GM23248 (cell line): ENCODE measurements around the gene KAZN. TPM values are rescaled to one million over a fixed set of nuclear protein-coding genes. Genes with fewer than 3 reads are reported as not detected.

Experiments used
- DNase-seq: peaks from one replicate; pipeline ENCODE4 v3.0.0-alpha.2; 2015
- H2AFZ ChIP-seq: fragments of 200-600 bp; sonication (generic); 2 replicates; pipeline ENCODE4 v1.6.1; 2016; ENCODE audit warnings: antibody characterized with exemption
- H3F3A ChIP-seq: fragments of 200-600 bp; sonication (generic); 2 replicates; pipeline ENCODE4 v1.6.1; 2016; ENCODE audit warnings: mild to moderate bottlenecking, antibody characterized with exemption, mixed run types; ENCODE audit not compliant: insufficient read depth
- H3K27ac ChIP-seq: fragments of 200-600 bp; sonication (generic); 2 replicates; pipeline ENCODE4 v1.5.1; 2016; ENCODE audit warnings: mild to moderate bottlenecking
- H3K27me3 ChIP-seq: fragments of 200-600 bp; sonication (generic); replicated peaks from 2 replicates; pipeline ENCODE4 v1.6.1; 2016; ENCODE audit warnings: mild to moderate bottlenecking; ENCODE audit not compliant: insufficient read depth
- H3K36me3 ChIP-seq: fragments of 200-600 bp; sonication (generic); 2 replicates; pipeline ENCODE4 v1.6.1; 2016; ENCODE audit warnings: low read depth, mild to moderate bottlenecking
- H3K4me1 ChIP-seq: fragments of 200-600 bp; sonication (generic); 2 replicates; pipeline ENCODE4 v1.6.1; 2016; ENCODE audit warnings: mild to moderate bottlenecking; ENCODE audit not compliant: insufficient read depth
- H3K4me2 ChIP-seq: fragments of 200-600 bp; sonication (generic); one replicate; pipeline ENCODE4 v1.6.1; 2016; ENCODE audit warnings: mild to moderate bottlenecking; ENCODE audit not compliant: unreplicated experiment
- H3K4me3 ChIP-seq: fragments of 200-600 bp; sonication (generic); 2 replicates; pipeline ENCODE4 v1.5.1; 2016; ENCODE audit warnings: mild to moderate bottlenecking
- H3K79me2 ChIP-seq: fragments of 200-600 bp; sonication (generic); 2 replicates; pipeline ENCODE4 v1.6.1; 2016; ENCODE audit warnings: mild to moderate bottlenecking; ENCODE audit not compliant: insufficient read depth
- H3K9ac ChIP-seq: fragments of 200-600 bp; sonication (generic); 2 replicates; pipeline ENCODE4 v1.6.1; 2016; ENCODE audit warnings: mild to moderate bottlenecking
- H3K9me2 ChIP-seq: fragments of 200-600 bp; sonication (generic); 2 replicates; pipeline ENCODE4 v1.6.1; 2016; ENCODE audit warnings: mixed run types, mild to moderate bottlenecking, moderate library complexity; ENCODE audit not compliant: insufficient read depth
- H3K9me3 ChIP-seq: fragments of 200-600 bp; sonication (generic); one replicate; pipeline ENCODE4 v1.6.1; 2017; ENCODE audit warnings: low read depth
- H4K20me1 ChIP-seq: fragments of 200-600 bp; sonication (generic); 2 replicates; pipeline ENCODE4 v1.6.0; 2016; ENCODE audit not compliant: insufficient read depth
- EZH2 ChIP-seq: fragments of 200-600 bp; sonication (generic); IDR thresholded peaks from 2 replicates; pipeline ENCODE4 v1.6.1; 2018; ENCODE audit warnings: antibody characterized with exemption, mild to moderate bottlenecking; ENCODE audit not compliant: insufficient read depth, poor library complexity, severe bottlenecking
- EZH2phosphoT487 ChIP-seq: fragments of 200-600 bp; sonication (generic); IDR thresholded peaks from 2 replicates; pipeline ENCODE4 v1.6.1; 2018; ENCODE audit warnings: antibody characterized with exemption, moderate library complexity, mild to moderate bottlenecking, low read depth; ENCODE audit not compliant: insufficient read depth
- WGBS, 2 experiments: methylation state at CpG; one replicate each; pipeline ENCODE4 v1.1.6; 2015 to 2017; ENCODE audit warnings: low lambda C conversion rate in 2 of 2, low coverage in 1 of 2; ENCODE audit errors: missing lambda C conversion rate in 2 of 2; 5-methylcytosine and 5-hydroxymethylcytosine counted together
- in situ Hi-C: fragments of 300-500 bp; cut with MboI; formaldehyde crosslinking; loops from 2 replicates; pipeline ENCODE4 v1.15.0; 2020
- polyA plus RNA-seq: library from polyadenylated mRNA; unstranded; fragments of >200 nt; fragmentation: Nextera tagmentation; extraction: Ambion mirVana; gene quantifications from 2 replicates; pipeline ENCODE4 v1.2.1, GENCODE V29; 2016
- total RNA-seq: library from RNA; depleted of rRNA; stranded (reverse); fragments of >200 nt; shearing (Covaris generic); gene quantifications from 2 replicates; pipeline ENCODE4 v1.2.3, GENCODE V29; 2014

The KAZN gene
- total and polyA plus RNA-seq, 2 experiments from 2014 or later, result 4.9 to 7.2 TPM

DNA sequence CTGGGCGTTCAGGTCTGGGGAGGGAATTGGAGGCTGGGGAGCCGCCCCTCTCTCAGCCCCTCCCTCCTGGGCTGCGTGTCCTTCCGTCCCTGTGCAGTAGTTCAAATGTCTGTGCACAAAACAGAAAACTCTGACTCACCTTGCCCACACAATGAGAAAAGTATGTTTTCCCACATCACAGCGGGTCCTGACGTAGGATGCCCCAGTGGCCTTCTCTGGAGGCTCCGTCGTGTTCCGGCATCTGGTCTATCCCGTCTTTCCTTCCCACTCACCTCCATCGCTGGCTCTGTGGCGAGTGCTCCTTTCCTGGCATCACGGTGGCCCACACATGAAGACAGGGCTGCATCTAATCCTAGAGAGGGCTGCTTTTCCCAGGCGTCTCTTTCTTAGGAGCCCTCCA, 224.0 kb downstream of the KAZN start:
- DNase-seq, result no peak
- H3K27me3 ChIP-seq, result peaks cover 2% of the 10 kb centered on the region; the same call in 1 of the 2 replicates
- H3K79me2 ChIP-seq, result no peaks in the 10 kb centered on the region
- 0 out of 2 replicates have a peak, but pooled peaks cover 4% of the 10 kb centered on the region for H3K4me1 ChIP-seq
- H3K27ac ChIP-seq, result no peak overlapping the region
- no peaks in the 10 kb centered on the region for H3K36me3 ChIP-seq
- no peak overlapping the region for H2AFZ ChIP-seq
- WGBS, 2 experiments, result 86 to 88% methylated on average over 14 of the region's 14 CpGs
- no peak for TF ChIP-seq EZH2phosphoT487
- no peak for TF ChIP-seq EZH2
- no peak overlapping the region for H3K4me2 ChIP-seq
- no peaks in the 10 kb centered on the region for H3F3A ChIP-seq
- no peaks in the 10 kb centered on the region for H3K9me2 ChIP-seq
- H3K4me3 ChIP-seq, result no peak overlapping the region
- H3K9me3 ChIP-seq, result no peaks in the 10 kb centered on the region
- in situ Hi-C loops, result no loop called here
- H4K20me1 ChIP-seq, result no peaks in the 10 kb centered on the region
- H3K9ac ChIP-seq, result no peak overlapping the region

DNA sequence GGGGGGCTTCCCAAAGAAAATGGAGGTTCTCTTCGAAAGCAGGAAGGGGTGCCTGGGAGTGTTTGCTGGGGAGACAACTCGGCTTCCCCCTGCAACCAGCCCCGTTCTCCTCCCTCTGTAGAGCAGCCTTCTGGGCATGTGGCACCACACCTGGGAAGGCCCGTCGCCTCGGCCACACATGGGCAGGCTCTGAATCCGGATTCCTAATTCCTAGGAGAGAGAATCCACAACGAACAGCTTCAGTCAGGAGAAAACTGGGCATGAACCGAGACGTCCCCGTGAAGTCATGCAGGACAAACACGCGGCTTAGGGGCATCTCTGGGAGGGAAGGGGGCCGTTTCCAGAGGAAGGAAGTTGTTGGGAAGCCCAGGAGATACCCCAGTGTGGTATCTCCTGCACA, 224.5 kb downstream of the KAZN start:
- Histone ChIP-seq H3K4me3 (no peak overlapping the region), H3K4me1 (0 out of 2 replicates have a peak, but pooled peaks cover 4% of the 10 kb centered on the region), H3F3A (no peaks in the 10 kb centered on the region), H3K9me2 (no peaks in the 10 kb centered on the region), H3K27ac (no peak overlapping the region), H3K27me3 (no peaks in the 10 kb centered on the region; the same call in 1 of the 2 replicates), H3K4me2 (no peak overlapping the region), H3K9ac (no peak overlapping the region), H4K20me1 (no peaks in the 10 kb centered on the region), H2AFZ (no peak overlapping the region), H3K9me3 (no peaks in the 10 kb centered on the region), H3K36me3 (no peaks in the 10 kb centered on the region), H3K79me2 (no peaks in the 10 kb centered on the region)
- 85 to 90% methylated on average over 13 to 14 of the region's 14 CpGs for WGBS, 2 experiments
- TF ChIP-seq EZH2, result no peak
- TF ChIP-seq EZH2phosphoT487, result no peak
- no peak for DNase-seq
- in situ Hi-C loops, result no loop called here

DNA sequence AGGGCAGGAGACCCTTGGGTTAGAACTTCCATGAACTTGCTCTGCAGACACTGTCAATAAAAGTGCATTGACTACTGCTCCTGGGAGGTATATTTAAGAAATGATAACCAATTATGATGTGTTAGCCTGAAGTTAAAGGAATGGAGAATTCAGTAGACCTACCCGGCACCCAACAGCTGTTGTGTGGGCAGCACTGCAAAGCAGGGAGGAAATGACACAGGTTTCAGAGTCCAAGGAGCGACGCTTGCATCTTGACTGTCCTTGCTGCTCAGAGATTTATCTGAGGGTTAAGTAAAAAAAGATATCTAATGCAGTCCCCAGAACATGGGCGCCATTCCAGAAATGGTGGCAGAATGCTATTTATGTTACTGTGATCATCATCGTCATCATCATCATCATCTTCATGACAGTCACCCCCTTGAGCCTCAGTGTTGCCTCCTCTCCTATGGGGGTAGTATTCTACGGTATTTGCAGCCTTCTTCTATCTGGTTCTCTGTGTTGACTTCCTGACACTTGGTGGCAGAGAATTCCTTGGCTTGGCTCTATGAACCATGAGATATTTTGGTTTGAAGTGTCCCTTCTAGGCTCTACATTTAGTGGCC, 225.9 kb downstream of the KAZN start:
- no peak for DNase-seq
- Histone ChIP-seq H4K20me1 (no peaks in the 10 kb centered on the region), H3K9me3 (no peaks in the 10 kb centered on the region), H3K9me2 (no peaks in the 10 kb centered on the region), H3K27me3 (no peaks in the 10 kb centered on the region; the same call in 1 of the 2 replicates), H3K4me3 (no peak overlapping the region), H2AFZ (no peak overlapping the region), H3K79me2 (no peaks in the 10 kb centered on the region), H3K27ac (no peak overlapping the region), H3K4me1 (0 out of 2 replicates have a peak, but pooled peaks cover 4% of the 10 kb centered on the region), H3F3A (no peaks in the 10 kb centered on the region), H3K4me2 (no peak overlapping the region), H3K36me3 (no peaks in the 10 kb centered on the region), H3K9ac (no peak overlapping the region)
- 85 to 88% methylated on average over 6 of the region's 6 CpGs for WGBS, 2 experiments
- TF ChIP-seq EZH2 (no peak), EZH2phosphoT487 (no peak)
- in situ Hi-C loops, result no loop called here

DNA sequence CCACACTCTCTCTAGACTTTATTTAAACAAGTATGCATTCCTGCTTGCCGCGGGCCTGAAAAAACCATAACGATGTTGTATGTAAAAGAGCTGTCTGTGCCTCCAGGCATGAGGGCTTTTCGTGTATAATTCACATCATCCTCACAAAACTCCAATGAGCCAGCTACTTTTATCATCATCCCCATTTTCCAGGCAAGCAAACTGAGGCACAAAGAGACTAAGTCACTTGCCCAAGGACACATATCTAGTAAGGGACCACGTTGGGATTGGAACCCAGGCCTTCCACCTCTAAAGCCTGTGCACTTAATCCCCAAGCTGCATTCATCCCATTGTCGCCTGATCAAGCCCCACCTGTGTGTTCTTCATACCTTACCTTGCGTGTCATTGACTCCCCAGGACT, 226.9 kb downstream of the KAZN start:
- TF ChIP-seq EZH2phosphoT487, result no peak
- no peak for TF ChIP-seq EZH2
- H3K9me3 ChIP-seq, result no peaks in the 10 kb centered on the region
- no peaks in the 10 kb centered on the region for H4K20me1 ChIP-seq
- DNase-seq, result no peak
- no peaks in the 10 kb centered on the region for H3K9me2 ChIP-seq
- H3K36me3 ChIP-seq, result no peaks in the 10 kb centered on the region
- no peaks in the 10 kb centered on the region for H3F3A ChIP-seq
- H3K4me2 ChIP-seq, result no peak overlapping the region
- H3K79me2 ChIP-seq, result no peaks in the 10 kb centered on the region
- in situ Hi-C loops, result no loop called here
- H3K4me1 ChIP-seq, result 0 out of 2 replicates have a peak, but pooled peaks cover 4% of the 10 kb centered on the region
- H3K9ac ChIP-seq, result no peak overlapping the region
- no peak overlapping the region for H3K27ac ChIP-seq
- H3K27me3 ChIP-seq, result no peaks in the 10 kb centered on the region
- no peak overlapping the region for H3K4me3 ChIP-seq
- 90 to 95% methylated on average over 7 of the region's 7 CpGs for WGBS, 2 experiments
- no peak overlapping the region for H2AFZ ChIP-seq
